ENCODE data around the gene XIAP.
"Not testable (repeated sequence)": the region's sequence is repeated elsewhere in the genome, so short reads cannot be mapped to it uniquely, and the experiment has no call there.

The XIAP gene

GRCh38 chrX:123876844-123877243 lies 17.0 kb downstream of the XIAP start:
- no peak for DNase-seq

GRCh38 chrX:123878252-123878721 lies 18.4 kb downstream of the XIAP start:
- DNase-seq, result no peak

GRCh38 chrX:123881330-123881729 lies 21.5 kb downstream of the XIAP start:
- no peak for DNase-seq

GRCh38 chrX:123882391-123882790 lies 22.5 kb downstream of the XIAP start:
- DNase-seq, result no peak

GRCh38 chrX:123884809-123885408 lies 25.1 kb downstream of the XIAP start:
- DNase-seq, result peak; percentile 20

GRCh38 chrX:123899701-123900100 lies 39.8 kb downstream of the XIAP start:
- DNase-seq, result no peak

- not testable (repeated sequence) for DNase-seq
Measured at GRCh38 chrX:123903261-123903660, 43.4 kb downstream of the XIAP start.

- DNase-seq, result no peak
Measured at GRCh38 chrX:123905332-123905731, 45.5 kb downstream of the XIAP start.

GRCh38 chrX:123906557-123907316 lies 46.9 kb downstream of the XIAP start:
- DNase-seq, result no peak

GRCh38 chrX:123909523-123909922 lies 49.7 kb downstream of the XIAP start:
- no peak for DNase-seq

- DNase-seq, result no peak
Measured at GRCh38 chrX:123917069-123917468, 57.2 kb downstream of the XIAP start.

GRCh38 chrX:123918106-123918721 lies 58.4 kb downstream of the XIAP start:
- DNase-seq, result no peak

GRCh38 chrX:123920105-123920785 lies 60.4 kb downstream of the XIAP start:
- no peak for DNase-seq

- no peak for DNase-seq
Measured at GRCh38 chrX:123923211-123923610, 63.4 kb downstream of the XIAP start.

GRCh38 chrX:123924186-123924585 lies 64.3 kb downstream of the XIAP start:
- DNase-seq, result no peak

- DNase-seq, result no peak
Measured at GRCh38 chrX:123927845-123928244, 68.0 kb downstream of the XIAP start.

GRCh38 chrX:123932055-123932454 lies 72.2 kb downstream of the XIAP start:
- DNase-seq, result not testable (repeated sequence)

GRCh38 chrX:123943074-123943473 lies 83.2 kb downstream of the XIAP start:
- DNase-seq, result no peak

GRCh38 chrX:123943488-123943887 lies 83.6 kb downstream of the XIAP start:
- no peak for DNase-seq

GRCh38 chrX:123949846-123950245 lies 90.0 kb downstream of the XIAP start:
- no peak for DNase-seq

- no peak for DNase-seq
Measured at GRCh38 chrX:123959281-123960063, 99.6 kb downstream of the XIAP start.

GRCh38 chrX:123960956-123961267 lies 101.1 kb downstream of the XIAP start:
- no peak for DNase-seq
